ENCODE data around the gene ARID5B.
A peak's percentile ranks its signal among the peaks of the same experiment; 100 is the strongest.
"Not testable (repeated sequence)": the region's sequence is repeated elsewhere in the genome, so short reads cannot be mapped to it uniquely, and the experiment has no call there.

Gene ARID5B, protein sequence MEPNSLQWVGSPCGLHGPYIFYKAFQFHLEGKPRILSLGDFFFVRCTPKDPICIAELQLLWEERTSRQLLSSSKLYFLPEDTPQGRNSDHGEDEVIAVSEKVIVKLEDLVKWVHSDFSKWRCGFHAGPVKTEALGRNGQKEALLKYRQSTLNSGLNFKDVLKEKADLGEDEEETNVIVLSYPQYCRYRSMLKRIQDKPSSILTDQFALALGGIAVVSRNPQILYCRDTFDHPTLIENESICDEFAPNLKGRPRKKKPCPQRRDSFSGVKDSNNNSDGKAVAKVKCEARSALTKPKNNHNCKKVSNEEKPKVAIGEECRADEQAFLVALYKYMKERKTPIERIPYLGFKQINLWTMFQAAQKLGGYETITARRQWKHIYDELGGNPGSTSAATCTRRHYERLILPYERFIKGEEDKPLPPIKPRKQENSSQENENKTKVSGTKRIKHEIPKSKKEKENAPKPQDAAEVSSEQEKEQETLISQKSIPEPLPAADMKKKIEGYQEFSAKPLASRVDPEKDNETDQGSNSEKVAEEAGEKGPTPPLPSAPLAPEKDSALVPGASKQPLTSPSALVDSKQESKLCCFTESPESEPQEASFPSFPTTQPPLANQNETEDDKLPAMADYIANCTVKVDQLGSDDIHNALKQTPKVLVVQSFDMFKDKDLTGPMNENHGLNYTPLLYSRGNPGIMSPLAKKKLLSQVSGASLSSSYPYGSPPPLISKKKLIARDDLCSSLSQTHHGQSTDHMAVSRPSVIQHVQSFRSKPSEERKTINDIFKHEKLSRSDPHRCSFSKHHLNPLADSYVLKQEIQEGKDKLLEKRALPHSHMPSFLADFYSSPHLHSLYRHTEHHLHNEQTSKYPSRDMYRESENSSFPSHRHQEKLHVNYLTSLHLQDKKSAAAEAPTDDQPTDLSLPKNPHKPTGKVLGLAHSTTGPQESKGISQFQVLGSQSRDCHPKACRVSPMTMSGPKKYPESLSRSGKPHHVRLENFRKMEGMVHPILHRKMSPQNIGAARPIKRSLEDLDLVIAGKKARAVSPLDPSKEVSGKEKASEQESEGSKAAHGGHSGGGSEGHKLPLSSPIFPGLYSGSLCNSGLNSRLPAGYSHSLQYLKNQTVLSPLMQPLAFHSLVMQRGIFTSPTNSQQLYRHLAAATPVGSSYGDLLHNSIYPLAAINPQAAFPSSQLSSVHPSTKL

DNA sequence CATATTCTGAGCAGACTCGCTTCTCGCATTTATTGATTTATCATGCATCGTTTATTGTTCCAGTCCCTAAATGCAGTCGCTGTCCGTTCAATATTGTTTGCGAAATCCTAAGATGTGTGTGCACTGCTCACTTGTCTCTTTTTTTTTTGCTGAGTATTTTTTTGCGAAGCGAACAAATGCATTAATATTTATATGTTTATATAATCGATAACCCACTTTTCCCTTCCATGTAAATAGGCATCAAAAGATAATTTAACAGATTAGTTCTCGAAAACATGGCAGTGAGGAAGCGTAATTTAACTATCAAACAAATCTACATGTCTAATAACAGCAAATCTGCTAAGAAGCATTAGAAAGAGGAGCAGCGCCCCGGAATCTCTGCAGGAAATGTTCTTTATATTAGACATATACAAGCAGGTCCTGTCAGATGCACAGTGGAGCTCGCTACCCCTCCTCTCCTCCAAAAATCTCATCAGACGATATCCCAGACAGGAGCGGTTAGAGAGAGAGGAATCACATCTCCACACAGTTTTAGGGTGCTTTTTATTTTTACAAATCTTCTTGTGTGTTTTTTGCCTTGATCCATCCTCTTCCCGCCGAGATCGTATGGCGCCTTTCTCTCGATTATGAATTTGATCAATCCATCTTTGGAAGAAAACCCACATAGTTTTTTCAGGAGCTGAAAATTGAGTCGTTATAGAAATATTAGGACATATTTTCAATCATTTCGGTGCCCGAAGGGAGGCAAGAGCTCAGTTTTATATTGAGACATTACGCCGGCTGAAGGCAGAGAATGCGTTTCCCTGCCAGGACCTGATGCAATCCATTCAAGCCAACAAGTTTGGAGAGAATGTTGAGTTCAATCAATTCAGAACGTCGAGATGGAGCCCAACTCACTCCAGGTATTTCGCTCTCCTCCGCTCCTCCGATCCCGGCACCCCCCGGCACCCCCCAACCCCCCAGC is at the start of gene ARID5B:
Gene ARID5B, plus strand, starts transcription at position 871 of the 964 bp plus-strand sequence. Its CDS starts 11 bp downstream, at position 882.
- TF ChIP-seq GATA1 (IDR thresholded peaks at IDR 0.05; ENCODE audit: low read depth, low read length) (no peak), POLR2A (IDR thresholded peaks at IDR 0.05; ENCODE audit: low read length) (no peak)
- DNase-seq, result peak; percentile 56 to 70

DNA sequence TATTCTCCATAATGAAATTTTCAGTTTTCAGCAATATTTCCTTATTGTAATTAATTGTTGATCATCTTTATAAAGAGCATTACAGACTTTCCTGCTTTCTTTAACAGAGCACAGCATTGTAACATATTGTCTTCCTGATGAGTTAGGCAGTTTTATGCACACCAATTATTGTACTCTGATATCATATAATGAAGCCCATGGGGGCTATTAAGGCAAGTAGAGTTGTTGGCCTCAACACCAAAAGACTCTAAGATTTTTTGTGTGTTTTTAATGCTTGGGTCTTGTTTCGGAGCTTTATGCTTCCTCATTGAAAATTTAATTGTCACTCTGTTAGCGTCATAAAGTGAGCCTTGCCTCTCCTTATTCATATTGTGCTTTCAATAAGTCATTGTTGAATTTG is 49.2 kb upstream of the ARID5B start:
- TF ChIP-seq GATA1 (IDR thresholded peaks at IDR 0.05; ENCODE audit: low read depth, low read length) (no peak), POLR2A (IDR thresholded peaks at IDR 0.05; ENCODE audit: low read length) (no peak)
- no peak for DNase-seq

DNA sequence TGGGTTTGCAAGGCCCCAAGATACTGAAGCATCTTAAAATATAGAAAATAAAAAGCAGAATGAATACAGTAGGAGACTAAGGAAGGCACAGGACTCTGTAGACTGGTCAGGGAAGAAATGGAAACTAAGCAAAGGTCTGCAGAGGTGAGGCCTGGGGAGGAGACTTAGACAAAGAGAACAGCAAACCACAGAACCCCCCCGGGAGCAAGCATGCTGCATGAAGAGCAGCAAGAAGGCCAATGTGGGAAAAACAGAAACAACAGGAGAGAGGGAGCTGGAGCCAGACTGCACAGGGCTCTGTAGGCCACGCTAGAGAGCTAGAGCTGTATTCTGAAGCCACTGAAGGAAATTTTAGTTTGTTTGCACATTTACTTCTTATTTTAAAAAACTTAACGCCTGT is 45.7 kb upstream of the ARID5B start:
- DNase-seq, result no peak
- TF ChIP-seq GATA1 (IDR thresholded peaks at IDR 0.05; ENCODE audit: low read depth, low read length) (no peak), POLR2A (IDR thresholded peaks at IDR 0.05; ENCODE audit: low read length) (no peak)

DNA sequence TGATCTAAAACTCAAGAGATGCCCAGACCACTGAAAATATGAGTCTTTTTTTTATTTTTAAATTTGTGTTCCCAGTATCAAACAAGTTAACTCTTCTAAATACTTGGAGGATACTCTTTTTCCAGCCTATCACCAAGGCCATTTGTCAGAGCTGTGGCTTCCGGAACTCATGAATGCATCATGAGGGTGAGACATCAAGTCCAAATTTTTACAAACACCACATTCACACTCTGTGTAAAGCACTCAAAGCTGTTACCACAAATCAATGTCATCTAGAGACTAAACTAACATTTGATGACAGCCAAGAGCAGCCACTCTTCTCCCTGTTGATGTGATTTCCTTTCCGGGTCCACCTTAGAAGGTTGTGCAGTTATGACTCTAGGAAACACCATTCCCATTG is 43.8 kb upstream of the ARID5B start:
- DNase-seq, result no peak
- TF ChIP-seq POLR2A (IDR thresholded peaks at IDR 0.05; ENCODE audit: low read length) (no peak), GATA1 (IDR thresholded peaks at IDR 0.05; ENCODE audit: low read depth, low read length) (no peak)

DNA sequence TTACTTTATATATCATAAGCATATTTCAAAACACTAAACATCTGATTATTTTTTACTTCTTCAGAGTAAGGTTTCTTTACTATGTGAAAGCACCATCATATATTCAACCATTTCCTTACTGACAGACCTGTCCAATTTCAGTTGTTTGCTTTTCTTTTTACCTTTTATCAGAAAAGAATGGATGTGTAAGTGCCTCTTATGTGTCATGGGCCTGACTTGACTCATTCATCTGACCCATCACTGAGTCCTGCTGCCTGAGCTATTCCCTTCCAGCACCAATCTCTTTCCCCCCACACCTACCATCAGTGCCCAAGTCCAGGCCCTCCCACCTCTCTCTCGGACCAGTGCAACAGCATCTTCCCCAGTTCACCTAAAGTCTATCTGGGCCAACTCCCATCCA is 41.7 kb upstream of the ARID5B start:
- DNase-seq, result no peak
- TF ChIP-seq POLR2A (IDR thresholded peaks at IDR 0.05; ENCODE audit: low read length) (no peak), GATA1 (IDR thresholded peaks at IDR 0.05; ENCODE audit: low read depth, low read length) (no peak)

DNA sequence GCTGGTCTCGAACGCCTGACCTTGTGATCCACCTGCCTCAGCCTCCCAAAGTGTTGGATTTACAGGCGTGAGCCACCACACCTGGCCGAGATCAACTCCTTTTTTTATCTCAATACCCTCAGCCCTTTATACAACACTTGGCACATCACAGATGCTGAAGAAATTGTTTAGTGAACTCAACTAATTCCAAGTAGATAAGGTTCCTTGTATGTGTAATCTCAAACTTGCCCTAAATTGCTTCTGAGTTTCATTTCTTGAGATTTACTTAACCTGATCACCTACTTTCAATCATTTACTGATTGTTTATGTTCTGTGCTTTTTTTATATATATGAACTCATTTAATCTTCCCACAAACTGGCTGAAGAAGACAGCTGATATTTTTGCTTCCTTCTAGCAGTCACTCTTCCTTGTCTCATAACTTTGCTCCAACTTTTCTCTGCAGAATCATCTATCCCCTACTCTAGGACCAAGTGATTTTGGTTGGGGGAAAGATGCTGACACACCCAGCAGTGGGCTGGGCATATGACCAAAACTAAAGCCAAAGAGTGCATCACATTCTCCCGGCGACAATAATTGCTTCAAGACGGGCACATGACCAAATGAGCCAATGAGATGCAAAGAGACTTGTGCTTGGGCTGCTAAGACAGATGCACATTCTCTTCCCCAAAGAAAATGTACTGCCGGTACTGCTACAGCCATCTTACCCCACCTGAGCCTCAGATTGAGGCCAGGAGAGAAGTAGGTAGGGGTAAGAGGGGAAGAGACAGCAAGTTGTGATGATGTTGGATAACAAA is 40.3 kb upstream of the ARID5B start:
- DNase-seq, result no peak
- TF ChIP-seq GATA1 (IDR thresholded peaks at IDR 0.05; ENCODE audit: low read depth, low read length) (no peak), POLR2A (IDR thresholded peaks at IDR 0.05; ENCODE audit: low read length) (no peak)

DNA sequence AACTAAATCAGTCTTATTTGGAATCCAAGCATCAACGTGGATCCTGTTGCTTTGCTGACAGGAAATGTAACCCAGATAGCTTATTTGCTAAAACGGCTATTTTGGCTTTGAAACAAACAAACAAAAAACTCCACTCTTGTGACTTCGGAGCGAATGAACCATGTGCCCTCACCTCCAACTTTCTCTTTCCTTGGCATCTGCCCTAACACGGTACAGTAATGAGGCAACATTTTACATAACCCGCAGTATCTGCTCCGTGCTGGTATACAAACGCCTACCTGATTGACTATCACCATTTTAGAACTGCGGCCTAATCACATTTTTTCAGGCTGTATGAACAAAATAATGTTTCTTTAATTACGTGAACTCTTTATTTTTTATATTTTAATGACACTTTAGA is 37.5 kb upstream of the ARID5B start:
- no peak for DNase-seq
- TF ChIP-seq GATA1 (IDR thresholded peaks at IDR 0.05; ENCODE audit: low read depth, low read length) (no peak), POLR2A (IDR thresholded peaks at IDR 0.05; ENCODE audit: low read length) (no peak)

DNA sequence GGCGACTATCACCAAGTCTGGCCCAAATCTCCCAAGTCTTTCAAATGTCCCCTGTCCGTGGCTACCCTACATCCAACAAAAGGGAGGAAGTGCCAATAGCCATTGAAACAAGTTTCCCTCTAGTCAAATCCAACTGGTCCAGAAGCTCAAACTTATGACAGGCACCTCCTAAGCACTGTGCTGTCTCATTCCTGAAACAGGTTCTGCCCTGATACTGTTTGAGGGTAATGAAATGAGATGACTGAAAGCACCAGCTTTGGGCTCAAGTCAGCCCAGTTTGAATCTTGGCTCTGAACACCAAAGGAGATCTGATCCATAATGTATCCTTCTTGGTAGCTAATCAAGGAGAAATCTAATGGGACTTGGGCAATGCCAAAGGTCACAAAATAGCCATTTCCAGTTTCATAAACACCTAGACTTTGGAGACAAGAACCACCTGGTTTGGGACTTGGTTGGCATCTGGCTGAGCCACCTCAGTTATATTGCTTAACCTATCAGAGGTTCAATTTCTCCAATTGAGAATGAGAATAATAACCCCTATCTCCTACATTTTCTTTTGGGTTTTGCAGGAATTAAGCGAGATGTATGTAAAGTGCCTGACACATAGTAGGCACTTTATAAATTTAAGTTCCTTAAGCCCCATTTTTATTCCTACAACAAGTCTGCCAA is 34.7 kb upstream of the ARID5B start:
- TF ChIP-seq POLR2A (IDR thresholded peaks at IDR 0.05; ENCODE audit: low read length) (no peak), GATA1 (IDR thresholded peaks at IDR 0.05; ENCODE audit: low read depth, low read length) (no peak)
- no peak for DNase-seq

DNA sequence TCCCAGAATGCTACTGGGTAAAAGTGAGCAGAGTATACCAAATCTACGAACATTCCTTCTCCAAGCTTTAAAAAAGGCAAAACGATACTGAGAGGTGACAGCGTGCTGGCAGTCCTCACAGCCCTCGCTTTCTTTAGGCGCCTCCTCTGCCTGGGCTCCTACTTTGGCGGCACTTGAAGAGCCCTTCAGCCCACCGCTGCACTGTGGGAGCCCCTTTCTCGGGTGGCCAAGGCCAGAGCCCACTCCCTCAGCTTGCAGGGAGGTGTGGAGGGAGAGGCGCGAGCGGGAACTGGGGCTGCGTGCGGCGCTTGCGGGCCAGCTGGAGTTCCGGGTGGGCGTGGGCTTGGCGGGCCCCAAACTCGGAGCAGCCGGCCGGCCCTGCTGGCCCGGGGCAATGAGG is 34.1 kb upstream of the ARID5B start:
- DNase-seq, result not testable (repeated sequence)

DNA sequence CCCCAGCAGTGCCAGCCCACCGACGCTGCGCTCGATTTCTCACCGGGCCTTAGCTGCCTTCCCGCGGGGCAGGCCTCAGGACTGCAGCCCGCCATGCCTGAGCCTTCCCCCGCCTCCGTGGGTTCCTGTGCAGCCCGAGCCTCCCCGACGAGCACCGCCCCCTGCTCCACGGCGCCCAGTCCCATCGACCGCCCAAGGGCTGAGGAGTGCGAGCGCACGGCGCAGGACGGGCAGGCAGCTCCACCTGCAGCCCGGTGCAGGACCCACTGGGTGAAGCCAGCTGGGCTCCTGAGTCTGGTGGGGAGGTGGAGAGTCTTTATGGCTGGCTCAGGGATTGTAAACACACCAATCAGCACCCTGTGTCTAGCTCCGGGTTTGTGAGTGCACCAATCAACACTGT is 33.7 kb upstream of the ARID5B start:
- DNase-seq, result peak; percentile 21 to 34

DNA sequence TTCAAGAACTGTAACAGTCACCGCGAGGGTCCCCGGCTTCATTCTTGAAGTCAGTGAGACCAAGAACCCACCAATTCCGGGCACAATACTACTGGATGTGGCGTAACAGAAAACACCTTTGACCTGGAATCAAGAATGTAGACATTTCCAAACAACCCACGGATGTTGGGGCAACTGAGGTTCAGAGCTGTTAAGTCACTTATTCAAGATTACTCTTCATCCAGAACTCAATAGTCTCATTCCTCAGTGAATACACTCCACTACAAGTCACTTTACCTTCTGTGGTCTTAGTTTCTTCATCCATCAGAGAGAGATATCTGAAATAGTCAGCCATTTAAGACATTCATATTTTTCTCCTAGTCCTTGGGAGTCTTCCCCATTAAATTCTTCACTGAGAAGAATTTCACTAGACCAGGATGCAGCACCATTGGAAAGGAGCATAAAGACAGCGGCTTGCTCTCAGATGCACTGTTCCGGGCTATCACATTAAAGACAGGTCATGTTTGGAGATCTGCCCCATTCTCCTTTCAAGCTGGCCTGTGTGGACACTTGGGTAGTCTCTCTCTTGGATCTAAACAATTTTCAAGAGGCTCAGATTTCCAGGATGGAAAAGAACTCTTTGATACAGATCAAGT is 32.3 kb upstream of the ARID5B start:
- no peak for DNase-seq
- TF ChIP-seq GATA1 (IDR thresholded peaks at IDR 0.05; ENCODE audit: low read depth, low read length) (no peak), POLR2A (IDR thresholded peaks at IDR 0.05; ENCODE audit: low read length) (no peak)
